ENCODE measurements around the gene TMEM225B.
"Not testable (repeated sequence)": the region's sequence is repeated elsewhere in the genome, so short reads cannot be mapped to it uniquely, and the experiment has no call there.

TMEM225B gene

DNA sequence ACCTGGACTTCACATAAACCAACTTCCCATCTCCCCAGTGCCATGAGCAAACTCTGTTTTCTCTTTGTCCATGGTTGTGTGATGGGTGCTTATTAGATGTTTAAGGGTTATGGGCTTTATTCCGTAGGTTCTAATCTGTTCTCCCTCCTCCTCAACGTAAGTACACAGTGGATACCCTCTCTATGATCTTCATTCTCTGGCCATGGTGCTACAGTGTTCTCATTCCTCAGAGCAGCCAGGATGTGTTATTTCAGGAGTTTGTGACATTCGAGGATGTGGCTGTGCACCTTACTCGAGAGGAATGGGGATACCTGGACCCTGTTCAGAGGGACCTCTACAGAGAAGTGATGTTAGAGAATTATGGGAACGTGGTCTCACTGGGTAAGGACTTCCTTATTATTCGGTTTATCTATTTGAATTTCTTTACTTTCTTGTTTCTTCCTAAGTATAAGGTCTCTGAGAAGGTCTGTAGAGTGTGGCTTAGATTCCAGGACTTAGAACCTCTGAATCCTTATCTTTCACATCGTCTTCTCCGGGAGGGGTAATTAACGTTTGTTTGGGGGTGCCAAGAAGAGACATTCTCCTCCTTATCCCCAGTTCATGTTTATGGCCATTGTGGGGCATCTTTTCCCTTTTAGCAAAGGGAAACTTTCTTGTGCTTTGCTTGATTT is 35.8 kb upstream of the TMEM225B start:
- Histone ChIP-seq H3K4me3 (ENCODE audit: low read depth, low read length, poor library complexity, severe bottlenecking) (no peak overlapping the region), H3K4me1 (ENCODE audit: insufficient read depth, low read length, severe bottlenecking) (peaks cover 17% of the 10 kb centered on the region), H3K79me2 (ENCODE audit: insufficient read depth, low read length) (peaks cover 30% of the 10 kb centered on the region), H3K4me2 (ENCODE audit: low read length) (no peak overlapping the region), H3K27ac (ENCODE audit: low read depth, low read length, poor library complexity, severe bottlenecking) (no peak overlapping the region), H3F3A (ENCODE audit: insufficient read depth, low read length) (no peaks in the 10 kb centered on the region), H3K27me3 (ENCODE audit: insufficient read depth, low read length) (no peaks in the 10 kb centered on the region), H3K9me3 (ENCODE audit: low read length) (no peaks in the 10 kb centered on the region), H4K20me1 (ENCODE audit: insufficient read depth, low read length) (no peaks in the 10 kb centered on the region), H3K9ac (ENCODE audit: low read length) (no peak overlapping the region), H3K36me3 (ENCODE audit: insufficient read depth, low read length) (peaks cover 65% of the 10 kb centered on the region), H3K9me2 (ENCODE audit: low read depth, low read length) (no peaks in the 10 kb centered on the region), H2AFZ (ENCODE audit: low read length) (no peak overlapping the region)
- TF ChIP-seq, protein P1, sequence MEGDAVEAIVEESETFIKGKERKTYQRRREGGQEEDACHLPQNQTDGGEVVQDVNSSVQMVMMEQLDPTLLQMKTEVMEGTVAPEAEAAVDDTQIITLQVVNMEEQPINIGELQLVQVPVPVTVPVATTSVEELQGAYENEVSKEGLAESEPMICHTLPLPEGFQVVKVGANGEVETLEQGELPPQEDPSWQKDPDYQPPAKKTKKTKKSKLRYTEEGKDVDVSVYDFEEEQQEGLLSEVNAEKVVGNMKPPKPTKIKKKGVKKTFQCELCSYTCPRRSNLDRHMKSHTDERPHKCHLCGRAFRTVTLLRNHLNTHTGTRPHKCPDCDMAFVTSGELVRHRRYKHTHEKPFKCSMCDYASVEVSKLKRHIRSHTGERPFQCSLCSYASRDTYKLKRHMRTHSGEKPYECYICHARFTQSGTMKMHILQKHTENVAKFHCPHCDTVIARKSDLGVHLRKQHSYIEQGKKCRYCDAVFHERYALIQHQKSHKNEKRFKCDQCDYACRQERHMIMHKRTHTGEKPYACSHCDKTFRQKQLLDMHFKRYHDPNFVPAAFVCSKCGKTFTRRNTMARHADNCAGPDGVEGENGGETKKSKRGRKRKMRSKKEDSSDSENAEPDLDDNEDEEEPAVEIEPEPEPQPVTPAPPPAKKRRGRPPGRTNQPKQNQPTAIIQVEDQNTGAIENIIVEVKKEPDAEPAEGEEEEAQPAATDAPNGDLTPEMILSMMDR (IDR thresholded peaks at IDR 0.05; ENCODE audit: low read length) = no peak
- no peak for TF ChIP-seq EZH2 (IDR thresholded peaks at IDR 0.05; ENCODE audit: borderline replicate concordance, low read length)

DNA sequence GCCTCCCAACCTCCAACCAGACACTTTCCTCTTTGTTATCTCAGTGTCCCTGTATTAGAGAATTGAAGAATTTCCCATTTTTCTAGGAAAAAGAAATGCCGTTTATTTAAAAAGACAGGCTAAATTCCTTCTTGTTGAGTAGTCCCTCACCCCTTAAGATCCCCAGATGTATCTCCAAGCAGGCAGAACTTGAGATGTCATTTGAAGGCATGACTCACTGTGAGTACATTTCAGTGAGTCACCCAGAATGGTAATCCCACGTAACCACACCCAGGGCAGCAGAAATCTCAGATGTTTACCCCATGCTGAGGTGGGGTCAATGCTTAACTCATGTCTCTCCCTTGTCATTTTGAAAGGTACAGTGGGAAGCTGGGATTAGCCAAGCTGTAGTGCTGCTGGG is 35.2 kb upstream of the TMEM225B start:
- peaks cover 24% of the 10 kb centered on the region for H3K79me2 ChIP-seq (ENCODE audit: insufficient read depth, low read length)
- no peaks in the 10 kb centered on the region for H3K27me3 ChIP-seq (ENCODE audit: insufficient read depth, low read length)
- peaks cover 13% of the 10 kb centered on the region for H3K4me1 ChIP-seq (ENCODE audit: insufficient read depth, low read length, severe bottlenecking)
- no peak overlapping the region for H2AFZ ChIP-seq (ENCODE audit: low read length)
- H3K4me3 ChIP-seq (ENCODE audit: low read depth, low read length, poor library complexity, severe bottlenecking) = no peak overlapping the region
- H3K36me3 ChIP-seq (ENCODE audit: insufficient read depth, low read length) = peaks cover 71% of the 10 kb centered on the region
- no peaks in the 10 kb centered on the region for H3K9me2 ChIP-seq (ENCODE audit: low read depth, low read length)
- H3K9me3 ChIP-seq (ENCODE audit: low read length) = no peaks in the 10 kb centered on the region
- no peak overlapping the region for H3K27ac ChIP-seq (ENCODE audit: low read depth, low read length, poor library complexity, severe bottlenecking)
- no peaks in the 10 kb centered on the region for H4K20me1 ChIP-seq (ENCODE audit: insufficient read depth, low read length)
- TF ChIP-seq, protein P1 (IDR thresholded peaks at IDR 0.05; ENCODE audit: low read length) = no peak
- TF ChIP-seq EZH2 (IDR thresholded peaks at IDR 0.05; ENCODE audit: borderline replicate concordance, low read length) = no peak
- no peak overlapping the region for H3K9ac ChIP-seq (ENCODE audit: low read length)
- H3K4me2 ChIP-seq (ENCODE audit: low read length) = no peak overlapping the region
- no peaks in the 10 kb centered on the region for H3F3A ChIP-seq (ENCODE audit: insufficient read depth, low read length)

DNA sequence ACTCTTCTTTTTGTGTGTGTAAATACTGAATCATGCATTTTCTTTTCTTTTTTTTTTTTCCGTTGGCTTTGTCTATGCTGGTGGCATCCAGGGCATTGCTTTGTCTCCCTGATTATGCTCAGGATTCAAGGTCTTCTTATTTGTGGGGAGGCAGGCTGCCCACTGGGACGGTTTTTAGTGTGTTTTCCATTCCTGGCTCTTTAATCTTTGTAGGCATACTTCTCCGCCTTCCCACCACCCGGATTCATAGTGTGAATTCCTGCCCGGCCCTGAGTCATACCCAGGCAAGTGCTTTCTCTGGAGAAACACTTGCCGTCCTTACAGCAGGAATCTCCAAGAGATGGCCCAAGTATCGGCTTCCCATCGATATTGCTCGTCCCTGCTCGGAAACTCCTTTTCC is 34.4 kb upstream of the TMEM225B start:
- H3K9me2 ChIP-seq (ENCODE audit: low read depth, low read length) = no peaks in the 10 kb centered on the region
- H3K4me3 ChIP-seq (ENCODE audit: low read depth, low read length, poor library complexity, severe bottlenecking) = no peak overlapping the region
- no peak for TF ChIP-seq EZH2 (IDR thresholded peaks at IDR 0.05; ENCODE audit: borderline replicate concordance, low read length)
- peaks cover 20% of the 10 kb centered on the region for H3K79me2 ChIP-seq (ENCODE audit: insufficient read depth, low read length)
- peaks cover 13% of the 10 kb centered on the region for H3K4me1 ChIP-seq (ENCODE audit: insufficient read depth, low read length, severe bottlenecking)
- H3K36me3 ChIP-seq (ENCODE audit: insufficient read depth, low read length) = peaks cover 77% of the 10 kb centered on the region
- no peaks in the 10 kb centered on the region for H3F3A ChIP-seq (ENCODE audit: insufficient read depth, low read length)
- no peaks in the 10 kb centered on the region for H4K20me1 ChIP-seq (ENCODE audit: insufficient read depth, low read length)
- no peak overlapping the region for H3K9ac ChIP-seq (ENCODE audit: low read length)
- no peak overlapping the region for H3K27ac ChIP-seq (ENCODE audit: low read depth, low read length, poor library complexity, severe bottlenecking)
- H2AFZ ChIP-seq (ENCODE audit: low read length) = no peak overlapping the region
- H3K4me2 ChIP-seq (ENCODE audit: low read length) = no peak overlapping the region
- no peaks in the 10 kb centered on the region for H3K27me3 ChIP-seq (ENCODE audit: insufficient read depth, low read length)
- H3K9me3 ChIP-seq (ENCODE audit: low read length) = no peaks in the 10 kb centered on the region

DNA sequence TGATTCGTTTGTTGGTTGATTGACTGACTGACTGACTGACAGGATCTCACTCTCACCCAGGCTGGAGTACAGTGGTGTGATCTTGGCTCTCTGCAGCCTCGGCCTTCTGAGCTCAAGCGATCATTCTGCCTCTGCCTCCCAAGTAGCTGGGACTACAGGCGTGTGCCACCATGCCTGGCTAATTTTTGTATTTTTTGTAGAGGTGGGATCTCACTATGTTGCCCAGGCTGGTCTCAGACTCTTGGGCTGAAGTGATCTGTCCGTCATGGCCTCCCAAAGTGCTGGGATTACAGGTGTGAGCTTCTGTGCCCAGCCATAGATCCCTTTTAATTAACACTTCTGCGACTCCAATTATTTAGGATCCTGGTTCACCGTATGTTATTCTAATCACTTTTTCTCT is 29.3 kb upstream of the TMEM225B start:
- H3K36me3 ChIP-seq (ENCODE audit: insufficient read depth, low read length) = peaks cover 90% of the 10 kb centered on the region
- H3K79me2 ChIP-seq (ENCODE audit: insufficient read depth, low read length) = not testable (repeated sequence)

More for the DNA sequence above, 29.3 kb upstream of the TMEM225B start:
- H3K9me2 ChIP-seq (ENCODE audit: low read depth, low read length); H3F3A ChIP-seq (ENCODE audit: insufficient read depth, low read length); H3K27me3 ChIP-seq (ENCODE audit: insufficient read depth, low read length); H3K9ac ChIP-seq (ENCODE audit: low read length); H3K4me1 ChIP-seq (ENCODE audit: insufficient read depth, low read length, severe bottlenecking); H3K4me2 ChIP-seq (ENCODE audit: low read length); H4K20me1 ChIP-seq (ENCODE audit: insufficient read depth, low read length); H3K9me3 ChIP-seq (ENCODE audit: low read length); H2AFZ ChIP-seq (ENCODE audit: low read length); H3K27ac ChIP-seq (ENCODE audit: low read depth, low read length, poor library complexity, severe bottlenecking); H3K4me3 ChIP-seq (ENCODE audit: low read depth, low read length, poor library complexity, severe bottlenecking): not testable (repeated sequence)

Data from OCI-LY1 (cell line).